HCT116 (cell line): Measurements from ENCODE around the gene SLC35B1.

Source experiments
- CTCF ChIP-seq, 3 experiments: fragments of 200-600 bp in 1 of 3; sonication (generic) in 1 of 3; IDR thresholded peaks in 2 of 3; conservative IDR thresholded peaks in 1 of 3; 2 replicates each; pipeline ENCODE4 v1.5.1; 2012 to 2017; ENCODE audit warnings: low read depth in 2 of 3, low read length in 2 of 3, antibody characterized with exemption in 1 of 3, borderline replicate concordance in 1 of 3, control low read depth in 1 of 3, mild to moderate bottlenecking in 1 of 3, mixed read lengths in 1 of 3, mixed run types in 1 of 3, moderate library complexity in 1 of 3; ENCODE audit not compliant: insufficient read depth in 1 of 3
- EZH2 ChIP-seq: fragments of 200-600 bp; sonication (generic); IDR thresholded peaks from 2 replicates; pipeline ENCODE4 v1.6.1; 2017; ENCODE audit warnings: antibody characterized with exemption, mixed run types
- JUND ChIP-seq: IDR thresholded peaks from 2 replicates; pipeline ENCODE4 v1.6.1; 2012
- MAX ChIP-seq: IDR thresholded peaks from 2 replicates; pipeline ENCODE4 v1.6.1; 2012
- POLR2A ChIP-seq: IDR thresholded peaks from 2 replicates; pipeline ENCODE4 v1.7.0; 2011; ENCODE audit warnings: borderline replicate concordance; ENCODE audit not compliant: insufficient read depth, insufficient read length; ENCODE audit errors: extremely low read depth
- POLR2AphosphoS5 ChIP-seq: IDR thresholded peaks from 2 replicates; pipeline ENCODE4 v1.6.1; 2011; ENCODE audit warnings: mild to moderate bottlenecking, low read depth, low read length, moderate library complexity
- RAD21 ChIP-seq: IDR thresholded peaks from 2 replicates; pipeline ENCODE4 v1.6.1; 2012; ENCODE audit warnings: low read depth, mild to moderate bottlenecking
- SP1 ChIP-seq: IDR thresholded peaks from 2 replicates; pipeline ENCODE4 v1.6.1; 2012; ENCODE audit warnings: low read depth
- YY1 ChIP-seq: IDR thresholded peaks from 2 replicates; pipeline ENCODE4 v1.6.1; 2011; ENCODE audit warnings: low read length, low read depth, moderate library complexity, mild to moderate bottlenecking; ENCODE audit not compliant: insufficient replicate concordance; ENCODE audit errors: extremely low read depth
- ZNF274 ChIP-seq: fragments of 200-500 bp; sonication (Bioruptor generic); IDR thresholded peaks from 2 replicates; pipeline ENCODE4 v1.6.1; 2014; ENCODE audit warnings: mild to moderate bottlenecking, low read depth, low read length, inconsistent platforms

GRCh38 chr17:49722066-49722465 lies 14.3 kb upstream of the SLC35B1 start:
- no peak for TF ChIP-seq POLR2A
- no peak for TF ChIP-seq EZH2
- TF ChIP-seq CTCF (IDR thresholded peaks at IDR 0.05 in 2 of 3, conservative IDR thresholded peaks at IDR 0.05 in 1 of 3; ENCODE audit: borderline replicate concordance in 1 of 3, insufficient read depth in 1 of 3, low read depth in 2 of 3, low read length in 2 of 3): no peak
- no peak for TF ChIP-seq MAX
- no peak for TF ChIP-seq SP1
- no peak for TF ChIP-seq ZNF274
- no peak for TF ChIP-seq RAD21
- no peak for TF ChIP-seq POLR2AphosphoS5
- TF ChIP-seq JUND: no peak
- no peak for TF ChIP-seq YY1
